Measurements from ENCODE around the gene ATP10D.
A peak's percentile ranks its signal among the peaks of the same experiment; 100 is the strongest.
"Not testable (repeated sequence)": the region's sequence is repeated elsewhere in the genome, so short reads cannot be mapped to it uniquely, and the experiment has no call there.

Gene ATP10D

GRCh38 chr4:47531954-47532321, 46.9 kb downstream of the ATP10D start:
- DNase-seq (no peak), ATAC-seq (replicated peaks) (no peak)
- peaks cover 47 to 66% of the 10 kb centered on the region in 2 donors for H3K4me1 Mint-ChIP-seq (ENCODE audit: low read depth in 2 of 2)
- peak overlapping the region; percentile 58 to 64 for H3K4me3 Mint-ChIP-seq
- H3K9me3 Mint-ChIP-seq = no peaks in the 10 kb centered on the region
- peak overlapping the region; percentile 73 to 90 for H3K27ac Mint-ChIP-seq
- H3K36me3 Mint-ChIP-seq (ENCODE audit: insufficient read depth) = no peaks in the 10 kb centered on the region
- H3K27me3 Mint-ChIP-seq = no peaks in the 10 kb centered on the region

- Mint-ChIP-seq H3K27me3 (no peaks in the 10 kb centered on the region), H3K9me3 (no peaks in the 10 kb centered on the region), H3K27ac (peak overlapping the region; percentile 73 to 90), H3K4me1 (ENCODE audit: low read depth in 2 of 2) (peaks cover 47 to 66% of the 10 kb centered on the region in 2 donors), H3K36me3 (ENCODE audit: insufficient read depth) (no peaks in the 10 kb centered on the region), H3K4me3 (peak overlapping the region; percentile 58 to 64)
- DNase-seq = no peak
- no peak for ATAC-seq (replicated peaks)
Measured at GRCh38 chr4:47532658-47533057, 47.6 kb downstream of the ATP10D start.

GRCh38 chr4:47533689-47534347, 48.7 kb downstream of the ATP10D start:
- peak overlapping the region; percentile 15 to 72 for H3K27ac Mint-ChIP-seq
- ATAC-seq (replicated peaks) = no peak
- H3K9me3 Mint-ChIP-seq = no peaks in the 10 kb centered on the region
- peaks cover 51 to 63% of the 10 kb centered on the region in 2 donors for H3K4me1 Mint-ChIP-seq (ENCODE audit: low read depth in 2 of 2)
- H3K36me3 Mint-ChIP-seq (ENCODE audit: insufficient read depth) = no peaks in the 10 kb centered on the region
- peak overlapping the region in 1 of 2 donors; percentile 34 for H3K4me3 Mint-ChIP-seq
- no peaks in the 10 kb centered on the region for H3K27me3 Mint-ChIP-seq
- no peak for DNase-seq

GRCh38 chr4:47534772-47535171, 49.7 kb downstream of the ATP10D start:
- Mint-ChIP-seq H3K4me1 (ENCODE audit: low read depth in 2 of 2) (peaks cover 51 to 61% of the 10 kb centered on the region in 2 donors), H3K4me3 (peak overlapping the region in 1 of 2 donors; percentile 34), H3K9me3 (no peaks in the 10 kb centered on the region), H3K27me3 (no peaks in the 10 kb centered on the region), H3K36me3 (ENCODE audit: insufficient read depth) (no peaks in the 10 kb centered on the region), H3K27ac (peak overlapping the region in 1 of 2 donors; percentile 25)
- DNase-seq (no peak), ATAC-seq (replicated peaks) (no peak)

DNA sequence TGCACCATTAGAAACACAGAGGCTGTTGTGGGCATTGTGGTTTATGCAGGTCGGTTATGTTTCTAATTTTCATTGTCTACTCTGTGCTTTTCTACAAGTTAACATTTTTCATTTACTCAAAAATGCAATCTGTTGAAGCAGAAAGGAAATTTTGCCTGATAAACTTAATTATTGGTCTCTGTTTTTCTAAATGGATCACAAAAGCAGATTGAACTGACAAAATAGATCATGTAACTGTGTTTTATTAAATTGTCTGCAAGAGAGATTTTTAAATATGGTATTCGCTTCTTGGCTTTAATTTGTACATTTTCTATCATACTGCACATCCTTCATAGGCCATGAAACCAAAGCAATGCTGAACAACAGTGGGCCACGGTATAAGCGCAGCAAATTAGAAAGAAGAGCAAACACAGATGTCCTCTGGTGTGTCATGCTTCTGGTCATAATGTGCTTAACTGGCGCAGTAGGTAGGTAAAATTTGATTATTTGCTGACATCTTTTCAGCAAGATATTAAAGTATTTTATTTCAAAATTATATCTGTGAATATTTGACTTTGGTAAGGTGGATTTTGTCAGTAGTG, 50.6 kb downstream of the ATP10D start:
- Mint-ChIP-seq H3K36me3 (ENCODE audit: insufficient read depth) (no peaks in the 10 kb centered on the region), H3K27me3 (no peaks in the 10 kb centered on the region), H3K9me3 (no peaks in the 10 kb centered on the region), H3K4me3 (peak overlapping the region; percentile 19), H3K27ac (peak overlapping the region in 1 of 2 donors; percentile 25), H3K4me1 (ENCODE audit: low read depth in 2 of 2) (peaks cover 43 to 52% of the 10 kb centered on the region in 2 donors)
- ATAC-seq (replicated peaks) (no peak), DNase-seq (no peak)

- DNase-seq (no peak), ATAC-seq (replicated peaks) (no peak)
- Mint-ChIP-seq H3K4me1 (ENCODE audit: low read depth in 2 of 2) (peaks cover 35 to 44% of the 10 kb centered on the region in 2 donors), H3K27me3 (no peaks in the 10 kb centered on the region), H3K9me3 (no peaks in the 10 kb centered on the region), H3K27ac (no peak overlapping the region), H3K36me3 (ENCODE audit: insufficient read depth) (no peaks in the 10 kb centered on the region), H3K4me3 (no peak overlapping the region)
Measured at GRCh38 chr4:47536966-47537365, 51.9 kb downstream of the ATP10D start.

DNA sequence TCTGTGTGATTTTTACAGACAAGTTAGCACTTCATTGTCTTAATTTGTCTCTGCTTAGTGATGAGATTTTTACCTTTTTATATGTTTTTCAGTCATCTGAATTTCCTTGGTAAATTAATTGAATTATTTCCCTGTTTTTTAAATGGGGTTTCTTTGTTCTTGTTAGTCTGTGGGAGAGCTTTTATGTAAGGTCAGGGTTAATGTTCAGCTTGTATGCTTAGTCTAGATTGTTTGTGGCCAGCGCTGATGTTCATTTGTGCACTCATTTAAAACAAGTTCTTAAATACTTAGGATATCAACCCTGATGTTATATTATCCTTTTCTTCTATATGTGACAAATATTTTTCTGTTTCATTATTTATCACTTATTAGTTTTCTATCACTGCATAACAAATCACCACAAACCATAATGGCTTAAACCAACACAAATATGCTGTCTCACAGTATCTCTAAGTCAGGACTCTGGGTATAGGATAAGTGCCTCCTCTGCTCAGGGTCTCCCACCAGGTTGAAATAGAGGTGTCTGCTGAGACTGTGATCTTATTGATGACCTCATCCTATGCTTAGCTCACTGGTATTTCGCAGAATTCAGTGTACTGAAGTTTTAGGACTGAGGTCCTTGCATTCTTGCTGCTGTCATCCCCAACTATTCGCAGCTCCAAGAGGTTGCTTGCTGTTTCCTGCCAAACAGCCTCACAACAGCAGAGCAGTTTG, 53.2 kb downstream of the ATP10D start:
- ATAC-seq (replicated peaks) (no peak), DNase-seq (no peak)
- no peak overlapping the region for H3K27ac Mint-ChIP-seq
- no peak overlapping the region for H3K4me3 Mint-ChIP-seq
- H3K36me3 Mint-ChIP-seq (ENCODE audit: insufficient read depth) = no peaks in the 10 kb centered on the region
- H3K9me3 Mint-ChIP-seq = no peaks in the 10 kb centered on the region
- H3K4me1 Mint-ChIP-seq (ENCODE audit: low read depth in 2 of 2) = peaks cover 22 to 31% of the 10 kb centered on the region in 2 donors
- no peaks in the 10 kb centered on the region for H3K27me3 Mint-ChIP-seq

GRCh38 chr4:47538825-47539154, 53.7 kb downstream of the ATP10D start:
- ATAC-seq (replicated peaks) = no peak
- no peaks in the 10 kb centered on the region for H3K9me3 Mint-ChIP-seq
- DNase-seq = no peak
- H3K27ac Mint-ChIP-seq = no peak overlapping the region
- peaks cover 21 to 29% of the 10 kb centered on the region in 2 donors for H3K4me1 Mint-ChIP-seq (ENCODE audit: low read depth in 2 of 2)
- H3K36me3 Mint-ChIP-seq (ENCODE audit: insufficient read depth) = no peaks in the 10 kb centered on the region
- no peak overlapping the region for H3K4me3 Mint-ChIP-seq
- H3K27me3 Mint-ChIP-seq = no peaks in the 10 kb centered on the region

DNA sequence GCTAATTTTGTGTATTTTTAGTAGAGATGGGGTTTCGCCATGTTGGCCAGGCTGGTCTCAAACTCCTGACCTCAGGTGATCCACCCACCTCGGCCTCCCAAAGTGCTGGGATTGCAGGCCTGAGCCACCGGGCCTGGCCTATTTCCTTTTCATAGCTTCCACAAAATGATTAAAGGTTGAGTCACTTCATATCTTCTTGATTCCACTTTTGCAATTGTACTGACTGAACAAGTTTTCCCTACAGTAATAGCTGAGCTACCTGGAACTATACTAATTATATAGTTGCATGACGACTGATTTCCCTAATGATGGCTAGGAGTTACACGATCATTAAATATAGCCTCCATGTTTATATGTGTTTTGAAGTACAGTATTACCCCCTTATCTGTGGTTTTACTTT, 57.6 kb downstream of the ATP10D start:
- H3K4me3 Mint-ChIP-seq; ATAC-seq (replicated peaks); H3K9me3 Mint-ChIP-seq; H3K4me1 Mint-ChIP-seq (ENCODE audit: low read depth in 2 of 2); H3K27me3 Mint-ChIP-seq; H3K36me3 Mint-ChIP-seq (ENCODE audit: insufficient read depth); H3K27ac Mint-ChIP-seq; DNase-seq: not testable (repeated sequence)

GRCh38 chr4:47543331-47543730, 58.3 kb downstream of the ATP10D start:
- H3K27me3 Mint-ChIP-seq = no peaks in the 10 kb centered on the region
- H3K9me3 Mint-ChIP-seq = no peaks in the 10 kb centered on the region
- peaks cover 7% of the 10 kb centered on the region for H3K36me3 Mint-ChIP-seq (ENCODE audit: insufficient read depth)
- H3K4me3 Mint-ChIP-seq = no peak overlapping the region
- H3K27ac Mint-ChIP-seq = no peak overlapping the region
- DNase-seq = no peak
- no peak for ATAC-seq (replicated peaks)
- peaks cover 5 to 9% of the 10 kb centered on the region in 2 donors for H3K4me1 Mint-ChIP-seq (ENCODE audit: low read depth in 2 of 2)

- Mint-ChIP-seq H3K4me1 (ENCODE audit: low read depth in 2 of 2) (peaks cover 3 to 13% of the 10 kb centered on the region in 2 donors), H3K36me3 (ENCODE audit: insufficient read depth) (peaks cover 10% of the 10 kb centered on the region)
Measured at GRCh38 chr4:47550357-47550756, 65.3 kb downstream of the ATP10D start.

DNA sequence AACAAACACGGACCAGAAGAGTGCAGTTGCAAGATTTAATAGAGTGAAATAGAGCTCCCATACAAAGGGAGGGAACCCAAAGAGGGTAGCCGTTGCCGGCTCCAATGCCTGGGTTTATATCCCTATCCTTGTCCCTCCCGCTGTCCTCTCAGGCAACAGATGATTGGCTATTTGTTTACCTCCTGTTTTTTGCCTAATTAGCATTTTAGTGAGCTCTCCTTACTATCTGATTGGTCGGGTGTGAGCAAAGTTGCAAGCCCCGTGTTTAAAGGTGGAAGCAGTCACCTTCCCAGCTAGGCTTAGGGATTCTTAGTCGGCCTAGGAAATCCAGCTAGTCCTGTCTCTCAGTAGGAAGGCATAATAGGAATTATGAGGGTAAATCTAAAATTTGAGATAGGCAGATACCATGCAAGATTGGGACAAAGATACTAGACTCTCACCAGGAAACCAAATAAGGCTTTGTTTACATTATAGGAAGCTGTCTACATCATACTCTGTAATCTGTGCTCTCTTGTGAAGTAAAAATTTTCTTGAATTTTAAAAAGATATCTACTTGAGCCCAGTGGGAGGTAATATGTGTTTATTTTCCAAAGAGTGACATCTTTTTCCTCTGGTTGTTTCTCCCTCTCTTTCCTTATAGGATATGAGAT, 65.9 kb downstream of the ATP10D start:
- ATAC-seq (replicated peaks) (no peak), DNase-seq (no peak)
- H3K9me3 Mint-ChIP-seq = no peaks in the 10 kb centered on the region
- no peak overlapping the region for H3K27ac Mint-ChIP-seq
- peaks cover 10% of the 10 kb centered on the region for H3K36me3 Mint-ChIP-seq (ENCODE audit: insufficient read depth)
- H3K4me1 Mint-ChIP-seq (ENCODE audit: low read depth in 2 of 2) = peaks cover 3 to 13% of the 10 kb centered on the region in 2 donors
- H3K4me3 Mint-ChIP-seq = no peak overlapping the region
- H3K27me3 Mint-ChIP-seq = no peaks in the 10 kb centered on the region

More at GRCh38 chr4:47550357-47550756, 65.3 kb downstream of the ATP10D start:
- not testable (repeated sequence) for DNase-seq; H3K9me3 Mint-ChIP-seq; ATAC-seq (replicated peaks); H3K27ac Mint-ChIP-seq; H3K4me3 Mint-ChIP-seq; H3K27me3 Mint-ChIP-seq

GRCh38 chr4:47551682-47552081, 66.6 kb downstream of the ATP10D start:
- H3K4me3 Mint-ChIP-seq = no peak overlapping the region
- H3K27me3 Mint-ChIP-seq = no peaks in the 10 kb centered on the region
- peak overlapping the region in 1 of 2 donors; percentile 53 for H3K27ac Mint-ChIP-seq
- no peak for DNase-seq
- peaks cover 3 to 13% of the 10 kb centered on the region in 2 donors for H3K4me1 Mint-ChIP-seq (ENCODE audit: low read depth in 2 of 2)
- peaks cover 10% of the 10 kb centered on the region for H3K36me3 Mint-ChIP-seq (ENCODE audit: insufficient read depth)
- no peaks in the 10 kb centered on the region for H3K9me3 Mint-ChIP-seq
- no peak for ATAC-seq (replicated peaks)
